Left cardiac atrium (tissue), 4 donors: Measurements from ENCODE around the gene TMEM51. TPM values are rescaled to one million over a fixed set of nuclear protein-coding genes. Genes with fewer than 3 reads are reported as not detected.
"Not testable (repeated sequence)": the region's sequence is repeated elsewhere in the genome, so short reads cannot be mapped to it uniquely, and the experiment has no call there.

Experiments used
- ATAC-seq, 2 donors: fragments of 200-7000 bp; cut with Tn5 transposase; one replicate each; pipeline ENCODE4 v1.9.1; 2020; ENCODE audit warnings: mild to moderate bottlenecking in 2 of 2, moderate library complexity in 2 of 2
- DNase-seq: peaks from one replicate; pipeline ENCODE4 v3.0.0-alpha.2; 2020
- intact Hi-C, 2 donors: fragments of 100-400 bp; cut with DNase I; formaldehyde crosslinking; loops; one replicate each; pipeline versions ENCODE4 v1.14.1 to v1.15.1; 2022 to 2023
- total RNA-seq, 2 donors: library from RNA; stranded (reverse); fragmentation: NEBNext Ultra II Directional; extraction: Animal tissue kit (Norgen Biotek cat#: 25700); gene quantifications; one replicate each; pipeline ENCODE4 v1.2.1, GENCODE V29; 2021
- donor health status: DM: no; HTN: yes; CAD: no.
- donor health status: DM: no; HTN: yes; CAD: no; lungs with severe emphysema.
- donor health status: DM: yes; HTN: yes; CAD: no.
- donor health status: Dilated cardiomyopathy.

TMEM51 gene
- total RNA-seq, 2 donors from 2014 or later, result 4.2 to 4.3 TPM

DNA sequence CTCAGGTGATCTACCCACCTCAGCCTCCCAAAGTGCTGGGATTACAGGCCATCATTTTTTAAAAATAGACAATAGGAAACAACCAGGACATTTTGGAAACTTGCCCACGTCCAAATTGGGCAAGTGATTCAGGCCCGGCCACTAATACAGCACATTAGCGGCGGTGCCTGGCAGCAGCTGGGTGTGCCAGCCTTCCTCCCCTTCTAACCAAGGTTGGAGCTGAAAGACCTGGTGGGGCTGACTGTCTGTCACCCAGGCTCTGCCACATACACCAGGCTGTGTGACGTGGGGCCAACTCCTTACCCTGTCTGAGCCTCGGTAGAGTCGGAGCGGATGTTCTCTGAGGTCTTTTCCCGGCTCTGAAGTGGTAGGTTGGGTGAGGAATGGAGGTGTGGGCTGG lies 29.6 kb upstream of the TMEM51 start:
- ATAC-seq (no peak), DNase-seq (no peak)
- intact Hi-C loops, result loop anchor here in 1 of 2 donors (10.0 kb wide), 1 partner anchor 181 kb away; no protein-coding TSS in a partner anchor

DNA sequence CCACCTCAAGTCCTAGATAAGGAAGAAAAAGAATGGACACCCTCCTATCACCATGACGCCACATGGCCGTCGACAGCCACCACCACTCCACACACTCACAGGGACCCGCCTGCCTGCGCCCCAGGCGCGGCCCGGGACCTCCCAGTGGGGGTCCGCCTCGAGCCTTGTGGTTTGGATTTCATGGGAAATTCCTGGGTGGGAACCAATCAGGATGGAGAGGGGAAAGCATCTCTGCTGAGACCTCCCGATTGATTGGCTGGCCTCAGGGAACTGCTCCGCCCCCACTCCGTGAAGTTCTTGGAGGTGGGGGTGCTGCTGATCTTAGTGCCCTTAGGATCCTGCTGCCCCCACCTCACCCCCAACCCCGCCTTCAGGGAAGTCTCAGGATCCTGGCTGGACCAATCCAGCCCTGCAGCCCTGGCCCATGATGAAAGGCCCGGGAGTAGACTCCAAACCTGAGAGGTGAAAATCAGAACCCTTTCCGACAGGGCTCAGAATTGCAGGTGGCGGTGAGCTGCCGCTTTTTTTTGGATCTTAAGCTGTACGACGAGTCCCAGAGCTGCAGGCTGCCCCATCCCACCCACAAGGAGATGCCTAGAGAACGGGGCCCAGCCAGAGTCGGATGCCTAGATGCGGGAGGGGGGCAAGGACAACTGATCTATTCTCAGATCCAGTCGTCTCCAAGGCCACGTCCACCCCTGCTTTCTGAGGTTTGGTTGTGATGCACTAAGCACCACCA lies 29.0 kb upstream of the TMEM51 start:
- ATAC-seq, result no peak
- intact Hi-C loops, result loop anchor here in 1 of 2 donors (10.0 kb wide), 1 partner anchor 180 kb away; no protein-coding TSS in a partner anchor

DNA sequence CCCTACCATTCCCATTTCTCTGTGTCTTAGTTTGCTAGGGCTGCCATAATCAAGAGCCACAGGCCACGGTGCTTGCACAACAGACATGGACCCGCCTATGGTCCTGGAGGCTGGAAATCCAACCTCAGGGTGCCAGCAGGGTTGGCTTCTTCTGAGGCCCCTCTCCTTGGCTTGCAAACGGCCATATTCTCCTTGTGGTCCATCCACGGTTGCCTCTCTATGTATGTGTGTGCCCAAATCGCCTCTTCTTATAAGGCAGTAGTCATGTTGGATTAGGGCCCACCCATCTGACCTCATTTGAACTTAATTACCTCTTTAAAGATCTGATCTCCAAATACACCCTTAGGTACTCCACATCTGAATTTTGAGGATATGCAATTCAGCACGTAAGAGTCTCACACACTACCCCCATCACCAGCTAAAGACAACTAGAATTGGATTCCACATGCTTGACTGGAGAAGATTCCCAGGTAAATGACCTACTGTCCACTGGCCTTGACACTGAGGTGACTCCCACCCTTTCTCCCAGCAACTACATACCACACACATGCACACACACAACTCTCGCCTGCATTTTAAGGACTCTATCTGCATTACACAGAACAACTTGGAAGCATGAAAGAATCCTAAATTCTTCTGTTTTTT lies 28.3 kb upstream of the TMEM51 start:
- ATAC-seq, result no peak
- no peak for DNase-seq
- intact Hi-C loops, result loop anchor here in 1 of 2 donors (10.0 kb wide), 1 partner anchor 180 kb away; no protein-coding TSS in a partner anchor

More for the DNA sequence above, 29.0 kb upstream of the TMEM51 start:
- no peak for DNase-seq

DNA sequence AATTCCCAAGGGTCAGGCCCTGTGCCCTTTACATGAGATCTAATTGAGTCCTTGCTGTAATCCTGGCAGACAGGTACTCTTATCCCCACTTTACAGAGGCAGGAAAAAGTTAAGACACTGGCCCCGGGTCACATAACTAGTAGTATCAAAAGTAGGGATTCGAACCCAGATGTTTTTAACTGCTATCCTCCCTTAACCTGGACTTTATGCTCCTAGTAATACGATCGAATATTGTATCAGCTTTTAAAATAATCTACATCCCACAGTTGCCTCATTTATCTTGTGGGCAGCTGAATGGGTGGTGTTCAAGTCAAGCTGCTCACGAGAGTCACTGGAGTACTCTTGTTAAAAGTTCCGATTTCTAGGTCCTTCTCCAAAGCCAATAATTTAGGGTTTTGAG lies 25.5 kb upstream of the TMEM51 start:
- intact Hi-C loops, result loop anchor here (2.0 to 10.0 kb wide), 2 partner anchors 177 kb away; no protein-coding TSS in a partner anchor
- no peak for ATAC-seq
- no peak for DNase-seq

DNA sequence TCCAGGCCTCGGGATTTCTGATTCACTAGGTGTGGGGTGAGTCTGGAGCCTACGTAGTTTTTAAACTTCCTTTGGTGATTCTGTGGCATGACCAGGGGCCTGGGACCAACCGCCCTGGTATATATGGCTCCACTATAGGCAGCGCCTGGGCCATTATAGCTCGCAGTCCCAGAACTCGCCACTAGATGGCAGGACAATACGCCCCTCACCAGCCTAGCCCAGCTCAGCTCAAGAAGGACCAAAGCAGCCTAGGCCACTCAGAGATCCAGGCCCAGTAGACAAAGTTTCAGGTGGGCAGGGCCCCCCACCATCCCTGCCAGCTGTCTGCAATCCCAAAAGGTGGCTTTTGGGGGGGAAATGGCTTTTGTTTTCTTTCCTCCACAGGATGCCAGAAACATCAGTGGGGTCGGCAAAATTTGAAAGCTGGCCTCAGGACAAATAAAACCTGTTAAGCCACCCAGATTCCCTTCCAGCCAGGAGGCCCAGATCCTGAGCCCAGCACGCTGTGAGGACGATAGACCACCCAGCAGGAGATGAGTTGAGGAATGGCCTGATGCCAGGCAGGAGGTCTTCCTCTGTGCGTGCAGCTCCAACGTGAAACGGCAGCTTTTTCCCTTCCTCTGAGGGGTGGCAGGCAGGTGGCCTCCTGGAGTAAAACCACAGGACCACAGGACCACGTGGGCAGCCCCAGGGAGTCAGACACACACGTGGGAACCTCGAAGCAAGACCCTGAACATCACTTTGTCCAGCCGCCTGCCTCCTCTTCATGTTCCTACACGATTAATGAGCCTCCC lies 24.8 kb upstream of the TMEM51 start:
- ATAC-seq, result peak; percentile 78 to 95
- DNase-seq, result peak; percentile 72
- intact Hi-C loops, result loop anchor here (2.0 to 10.0 kb wide), 2 partner anchors 176 kb away; no protein-coding TSS in a partner anchor

DNA sequence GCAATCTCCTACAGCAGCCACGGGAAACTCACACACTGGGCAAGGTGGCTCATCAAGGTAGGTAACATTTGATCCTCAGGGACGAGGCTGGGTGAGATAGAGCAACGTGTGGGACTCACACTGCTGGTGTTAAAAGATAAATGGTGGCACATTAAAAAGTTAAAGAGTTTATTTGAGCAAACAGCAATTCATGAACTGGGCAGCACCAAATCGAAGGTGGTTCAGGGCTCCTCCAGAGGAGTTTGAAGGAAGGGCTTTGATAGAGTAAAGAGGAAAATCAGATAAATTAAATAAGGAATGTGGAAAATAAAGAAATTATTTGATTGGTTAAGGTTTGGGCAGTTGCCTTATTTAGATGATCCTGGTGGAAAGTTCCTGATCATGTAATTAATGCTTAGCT lies 23.6 kb upstream of the TMEM51 start:
- intact Hi-C loops, result loop anchor here (2.0 to 10.0 kb wide), 3 partner anchors 142 to 175 kb away; no protein-coding TSS in a partner anchor
- DNase-seq (no peak), ATAC-seq (no peak)

DNA sequence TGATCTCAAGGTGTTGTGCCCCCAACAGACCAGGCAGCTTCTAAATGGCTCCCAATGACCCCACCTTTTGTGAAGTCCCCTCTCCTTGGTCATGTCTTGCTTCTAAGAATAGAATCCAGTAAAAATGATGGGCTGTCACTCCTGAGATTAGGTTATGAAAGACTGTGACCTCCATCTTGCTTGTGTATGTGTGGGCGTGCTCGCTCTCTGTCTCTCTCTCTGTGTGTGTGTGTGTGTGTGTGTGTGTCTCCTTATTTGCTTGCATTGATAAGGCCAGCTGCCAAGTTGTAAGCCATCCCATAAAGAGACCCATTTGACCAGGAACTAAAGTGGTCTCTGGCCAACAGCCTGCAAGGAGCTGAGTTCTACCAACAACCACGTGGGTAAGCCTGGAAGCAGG lies 22.9 kb upstream of the TMEM51 start:
- intact Hi-C loops, result loop anchor here in 1 of 2 donors (5.0 kb wide), 1 partner anchor 142 kb away; no protein-coding TSS in a partner anchor
- no peak for DNase-seq
- no peak for ATAC-seq

DNA sequence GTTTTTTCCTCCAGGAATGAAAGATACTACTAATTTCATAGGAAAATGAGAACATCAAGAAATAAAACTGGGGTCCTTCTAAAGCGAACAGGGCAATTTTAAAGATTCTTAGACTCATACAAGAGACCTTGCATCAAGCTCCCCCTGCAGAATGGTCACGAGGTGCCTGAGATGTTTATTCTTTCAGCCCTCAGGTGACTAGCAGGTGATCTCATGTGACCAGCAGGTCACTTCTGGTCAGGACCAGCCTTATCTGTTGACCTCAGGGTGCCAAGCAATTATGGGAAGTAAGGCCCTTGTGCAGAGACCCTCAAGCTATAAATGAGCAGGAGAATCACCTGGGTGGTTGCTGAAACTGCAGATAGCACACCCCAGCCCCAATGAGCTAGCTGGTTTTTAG lies 20.6 kb upstream of the TMEM51 start:
- intact Hi-C loops, result loop anchor here in 1 of 2 donors (5.0 kb wide), 1 partner anchor 139 kb away; no protein-coding TSS in a partner anchor
- ATAC-seq (no peak), DNase-seq (no peak)

DNA sequence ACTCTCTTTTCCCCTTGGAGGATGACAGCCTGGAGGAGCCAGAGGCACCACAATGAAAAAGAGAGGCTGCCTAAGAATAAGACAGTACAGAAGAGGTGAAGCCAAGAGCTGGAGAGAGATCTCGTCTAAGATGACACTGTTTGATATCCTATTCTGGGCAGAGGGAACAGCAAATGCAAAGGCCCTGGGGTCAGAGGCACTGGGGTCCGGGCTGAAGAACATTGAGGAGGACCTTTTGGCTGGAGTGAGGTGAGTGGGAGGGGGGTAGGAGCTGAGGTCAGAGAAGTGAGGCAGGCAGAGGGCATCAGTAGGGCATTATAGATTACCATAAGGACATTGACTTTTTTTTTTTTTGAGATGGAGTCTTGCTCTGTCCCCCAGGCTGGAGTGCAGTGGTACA lies 19.3 kb upstream of the TMEM51 start:
- intact Hi-C loops, result loop anchor here in 1 of 2 donors (5.0 kb wide), 1 partner anchor 138 kb away; no protein-coding TSS in a partner anchor
- ATAC-seq, result no peak
- DNase-seq, result no peak

DNA sequence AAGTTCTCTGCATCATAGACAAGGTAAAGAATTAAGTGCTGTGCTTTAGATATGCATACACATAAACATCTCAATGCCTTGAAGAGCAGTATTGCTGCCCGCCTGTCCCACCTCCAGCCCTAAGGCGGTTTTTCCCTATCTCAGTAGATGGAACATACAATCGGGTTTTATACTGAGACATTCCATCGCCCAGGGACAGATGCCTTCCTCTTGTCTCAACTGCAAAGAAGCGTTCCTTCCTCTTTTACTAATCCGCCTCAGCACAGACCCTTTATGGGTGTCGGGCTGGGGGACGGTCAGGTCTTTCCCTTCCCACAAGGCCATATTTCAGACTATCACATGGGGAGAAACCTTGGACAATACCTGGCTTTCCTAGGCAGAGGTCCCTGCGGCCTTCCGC lies 17.9 kb upstream of the TMEM51 start:
- intact Hi-C loops, ATAC-seq, DNase-seq: not testable (repeated sequence)

DNA sequence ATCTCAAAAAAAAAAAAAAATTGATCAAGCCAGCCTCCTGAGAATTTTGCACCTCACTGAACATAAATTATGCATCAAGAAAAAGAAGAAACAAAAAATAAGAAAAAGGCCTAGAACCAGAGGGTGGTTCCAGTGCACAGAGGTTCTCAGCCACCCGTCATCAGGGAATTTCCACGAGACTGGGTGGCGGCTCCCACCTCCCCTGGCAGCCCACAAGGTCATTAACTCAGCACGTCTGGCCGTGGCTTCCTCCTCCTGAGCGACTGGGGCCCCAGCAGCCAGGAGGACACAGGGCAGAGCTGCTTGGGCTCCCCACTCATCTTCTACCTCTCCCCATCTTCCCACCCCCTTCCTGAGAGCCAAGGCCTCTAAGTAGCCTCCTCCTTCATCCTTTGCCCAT lies 15.7 kb upstream of the TMEM51 start:
- ATAC-seq (no peak), DNase-seq (no peak)
- intact Hi-C loops, result no loop called here

DNA sequence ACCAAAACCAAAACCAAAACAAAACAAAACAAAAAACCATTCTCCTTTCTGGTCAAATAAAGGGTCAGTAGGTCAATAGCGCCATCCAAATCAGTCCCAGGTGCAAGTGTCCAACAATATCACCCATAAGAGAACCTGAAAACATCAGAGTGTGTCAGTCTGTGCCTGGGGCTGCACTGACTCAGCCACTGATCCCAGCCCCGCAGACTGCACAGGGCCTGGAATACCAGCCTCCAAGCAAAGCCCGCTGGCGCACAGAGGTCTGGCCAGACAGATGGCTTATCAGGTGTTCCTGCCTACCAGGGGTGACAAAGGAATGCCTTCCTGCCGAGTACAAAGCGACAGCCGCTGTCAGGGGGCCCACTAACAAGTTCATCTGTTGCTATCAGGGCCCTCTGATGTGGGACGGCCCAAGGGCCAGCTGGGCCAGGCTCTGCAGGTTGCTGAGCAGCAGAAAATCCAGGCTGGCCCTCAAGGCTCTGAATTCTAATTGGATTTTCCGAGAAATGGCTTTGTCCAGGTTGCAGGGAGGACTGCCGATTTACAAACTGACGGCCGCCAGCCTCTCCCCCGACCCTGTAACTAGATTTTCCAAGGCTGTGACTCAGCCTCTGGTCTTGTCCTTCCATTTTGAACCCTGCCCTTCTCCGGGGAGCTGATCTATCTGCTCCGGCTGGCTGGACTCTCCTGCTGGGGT lies 13.7 kb upstream of the TMEM51 start:
- DNase-seq (no peak), ATAC-seq (peak; percentile 27 to 39)
- intact Hi-C loops, result no loop called here

DNA sequence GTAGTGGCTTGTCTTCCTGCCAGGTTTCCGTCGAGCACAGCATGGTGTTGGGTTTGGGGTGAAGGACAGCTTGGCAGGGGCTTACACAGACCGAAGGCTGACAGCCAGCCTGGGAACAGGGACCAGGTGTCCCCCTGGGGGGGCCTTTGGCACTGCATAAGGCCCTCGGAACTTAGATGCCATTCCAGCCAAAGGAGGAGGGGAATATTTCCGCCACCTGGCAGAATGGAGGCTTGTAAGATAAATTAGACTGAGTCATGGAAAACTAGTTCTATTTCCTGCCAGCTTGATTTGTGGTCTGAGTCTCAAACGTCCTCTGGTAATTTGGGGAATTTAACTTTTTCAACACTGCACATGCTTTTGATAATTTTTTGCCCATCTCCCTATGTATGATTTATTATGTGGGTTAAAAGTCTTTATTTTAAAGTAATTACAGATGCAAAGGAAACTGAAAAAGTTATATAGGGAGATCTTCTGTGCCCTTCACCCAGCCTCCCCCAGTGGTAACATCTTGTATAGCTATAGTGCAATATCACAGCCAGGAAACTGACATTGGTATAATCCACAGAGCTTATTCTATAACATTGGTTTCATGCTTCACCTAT lies 11.5 kb upstream of the TMEM51 start:
- intact Hi-C loops, result no loop called here
- ATAC-seq, result peak; percentile 38
- DNase-seq, result no peak

DNA sequence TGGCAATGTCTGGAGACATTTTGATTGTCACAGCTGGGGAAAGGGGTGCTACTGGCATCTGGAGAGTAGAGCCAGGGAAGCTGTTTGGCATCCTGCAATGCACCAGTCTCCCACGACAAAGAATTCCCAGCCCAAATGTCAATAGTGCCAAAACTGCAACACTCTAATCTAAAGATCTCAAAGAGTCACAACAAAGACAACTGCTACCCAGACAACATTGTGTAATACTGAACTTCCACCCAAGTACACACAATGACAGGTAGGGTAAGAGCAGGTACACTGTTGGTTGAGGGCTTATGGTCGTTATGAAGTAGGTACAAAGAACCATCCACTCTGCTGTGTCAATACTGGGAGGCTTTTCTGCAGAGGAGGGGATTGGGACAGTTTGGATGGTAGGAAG lies 8.2 kb upstream of the TMEM51 start:
- ATAC-seq (no peak), DNase-seq (no peak)
- intact Hi-C loops, result no loop called here

DNA sequence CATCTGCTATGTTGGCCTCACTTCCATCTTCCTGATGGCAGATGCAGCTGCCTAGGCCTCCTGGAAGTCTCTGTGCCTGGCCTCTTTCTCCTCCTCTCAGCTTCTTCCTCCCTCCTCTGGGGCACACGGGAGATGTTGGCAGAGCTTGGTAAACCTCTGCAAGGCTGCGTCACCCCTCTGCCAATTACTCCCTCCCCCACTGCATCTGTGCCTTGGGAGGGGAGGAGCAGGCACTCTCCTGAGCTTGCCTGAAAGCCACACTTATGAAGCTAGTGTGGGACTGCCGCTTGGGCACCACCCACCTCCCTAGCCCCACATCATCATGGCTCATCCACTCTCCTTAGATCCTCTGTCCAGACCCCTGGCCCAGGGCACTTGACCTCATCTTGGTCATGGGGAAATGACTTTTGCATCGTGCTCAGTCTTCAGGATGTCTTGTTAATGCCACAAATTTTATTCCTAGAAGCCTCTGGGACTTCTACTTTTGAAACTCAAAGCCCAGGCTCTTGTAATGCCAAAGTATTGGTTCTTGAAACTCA lies 7.3 kb upstream of the TMEM51 start:
- DNase-seq (no peak), ATAC-seq (no peak)
- intact Hi-C loops, result no loop called here

DNA sequence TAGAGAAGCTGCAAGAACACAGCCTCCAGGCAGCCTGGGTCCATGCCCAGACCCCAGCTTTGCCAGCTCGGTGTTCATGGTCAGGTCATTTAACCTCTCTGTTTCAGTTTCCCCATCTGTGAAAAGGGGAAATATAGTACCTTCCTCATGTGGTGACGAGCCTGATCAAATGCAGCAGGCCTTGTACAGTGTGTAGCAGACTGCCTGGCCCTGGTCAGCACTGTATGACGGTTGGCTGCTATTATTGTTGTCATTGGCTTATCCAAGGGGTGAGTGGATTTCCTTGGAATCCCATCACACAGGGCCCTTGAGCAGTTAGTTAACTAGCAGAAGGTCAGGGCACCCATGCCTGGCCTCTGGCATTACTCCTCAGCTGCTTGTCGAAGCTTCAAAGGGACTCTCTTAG lies 6.6 kb upstream of the TMEM51 start:
- ATAC-seq (peak in 1 of 2 donors; percentile 32), DNase-seq (no peak)
- intact Hi-C loops, result no loop called here

DNA sequence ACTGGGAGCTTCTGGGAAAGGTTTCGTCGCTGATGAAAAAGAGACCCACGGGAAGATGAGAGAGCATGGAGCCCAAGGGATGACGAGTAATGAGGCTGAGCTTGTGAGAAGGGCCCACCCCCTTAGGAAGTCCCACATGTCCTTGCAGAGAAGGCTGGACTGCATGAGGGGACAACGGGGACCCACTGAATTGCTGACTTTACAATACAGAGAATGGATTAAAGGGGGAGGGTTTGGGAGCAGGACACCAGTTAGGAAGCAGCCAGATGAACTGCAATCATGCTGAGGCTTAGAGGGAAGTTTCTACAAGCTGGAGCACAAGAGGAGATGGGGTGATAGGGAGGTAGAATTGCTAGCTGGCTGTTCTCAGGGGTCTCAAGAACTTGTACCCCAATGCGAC lies 5.5 kb upstream of the TMEM51 start:
- intact Hi-C loops, result no loop called here
- no peak for ATAC-seq

DNA sequence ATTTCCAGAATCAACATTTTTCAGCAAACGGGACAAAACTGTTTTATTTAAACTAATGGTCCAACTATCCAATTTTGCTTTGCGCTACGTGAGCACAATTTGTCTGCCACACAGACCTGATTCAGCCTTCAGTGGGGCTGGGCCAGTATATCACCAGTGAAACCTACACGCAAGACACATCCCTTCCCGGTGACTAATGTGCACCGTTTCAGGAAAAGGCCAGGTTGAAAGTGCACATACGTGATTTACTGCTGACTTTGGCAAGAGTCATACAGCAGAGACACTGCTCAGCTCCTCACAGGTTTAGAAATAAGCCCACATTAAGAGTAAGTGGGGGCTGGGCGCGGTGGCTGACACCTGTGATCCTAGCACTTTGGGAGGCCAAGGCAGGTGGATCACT lies 5.1 kb upstream of the TMEM51 start:
- no peak for DNase-seq
- no peak for ATAC-seq
- intact Hi-C loops, result no loop called here

More for the DNA sequence above, 5.5 kb upstream of the TMEM51 start:
- no peak for DNase-seq
